Transverse colon (tissue), 3 donors: ENCODE data around the gene ANKZF1.

Experiments used
- CTCF ChIP-seq, 5 experiments: fragments of 200-600 bp in 3 of 5; fragments of 450-650 bp in 2 of 5; sonication (generic) in 3 of 5; IDR thresholded peaks; 1 replicate in 2 of 5; 2 replicates in 3 of 5; pipeline ENCODE4 v1.5.1; 2016 to 2017; ENCODE audit warnings: antibody characterized with exemption in 5 of 5, inconsistent platforms in 3 of 5, mild to moderate bottlenecking in 2 of 5, moderate library complexity in 1 of 5
- POLR2A ChIP-seq: fragments of 450-650 bp; IDR thresholded peaks from one replicate; pipeline ENCODE4 v1.6.1; 2016; ENCODE audit warnings: antibody characterized with exemption, mild to moderate bottlenecking, moderate library complexity

GRCh38 chr2:219282943-219283581 is 53.5 kb downstream of the ANKZF1 start:
- TF ChIP-seq CTCF (IDR thresholded peaks at IDR 0.05) (no peak), POLR2A (no peak)
